Epithelial cell of esophagus (primary cell): Measurements from ENCODE around the gene RAD54L.
A peak's percentile ranks its signal among the peaks of the same experiment; 100 is the strongest.

Source experiments
- DNase-seq: peaks from one replicate; pipeline ENCODE4 v3.0.0; 2010; ENCODE audit warnings: low read depth
- H3K4me3 ChIP-seq: 2 replicates; pipeline ENCODE4 v1.5.1; 2011; ENCODE audit warnings: mild to moderate bottlenecking, low read length, control low read depth
- CTCF ChIP-seq: IDR thresholded peaks from 2 replicates; pipeline ENCODE4 v1.5.1; 2011; ENCODE audit warnings: low read depth, mild to moderate bottlenecking, low read length, control low read depth, inconsistent platforms; ENCODE audit not compliant: insufficient read depth; ENCODE audit errors: missing control alignments

RAD54L gene

GRCh38 chr1:46285730-46286477 lies 38.3 kb downstream of the RAD54L start:
- no peak for TF ChIP-seq CTCF
- no peak overlapping the region for H3K4me3 ChIP-seq
- no peak for DNase-seq

- DNase-seq: peak; percentile 81
- no peak for TF ChIP-seq CTCF
- no peak overlapping the region for H3K4me3 ChIP-seq
Measured at GRCh38 chr1:46288485-46289133, 41.0 kb downstream of the RAD54L start.

GRCh38 chr1:46289134-46289494 lies 41.6 kb downstream of the RAD54L start:
- H3K4me3 ChIP-seq: no peak overlapping the region
- no peak for DNase-seq
- no peak for TF ChIP-seq CTCF

GRCh38 chr1:46289976-46290375 lies 42.4 kb downstream of the RAD54L start:
- no peak overlapping the region for H3K4me3 ChIP-seq
- no peak for DNase-seq
- TF ChIP-seq CTCF: no peak

- no peak overlapping the region for H3K4me3 ChIP-seq
- no peak for DNase-seq
- no peak for TF ChIP-seq CTCF
Measured at GRCh38 chr1:46295306-46295705, 47.7 kb downstream of the RAD54L start.

- H3K4me3 ChIP-seq: no peak overlapping the region
- DNase-seq: no peak
- no peak for TF ChIP-seq CTCF
Measured at GRCh38 chr1:46298387-46298786, 50.8 kb downstream of the RAD54L start.
